Heart right ventricle (tissue), 16 donors: Measurements from ENCODE around the gene MAN1A1. TPM values are rescaled to one million over a fixed set of nuclear protein-coding genes. Genes with fewer than 3 reads are reported as not detected.

ENCODE experiments used
- ATAC-seq, 8 donors: fragments of 200-7000 bp; cut with Tn5 transposase; one replicate each; pipeline ENCODE4 v1.9.1; 2020; ENCODE audit warnings: mild to moderate bottlenecking in 8 of 8, moderate library complexity in 8 of 8, moderate number of reproducible peaks in 1 of 8
- DNase-seq, 2 donors: peaks; one replicate each; pipeline ENCODE4 v3.0.0-alpha.2; 2020
- H3K27ac ChIP-seq, 10 donors: fragments of 200-600 bp; sonication (generic) in 2 of 10; one replicate each; pipeline versions ENCODE4 v1.5.0 to v1.8.0; 2020 to 2022; ENCODE audit warnings: mild to moderate bottlenecking in 3 of 10
- H3K27me3 ChIP-seq, 7 donors: fragments of 200-600 bp; one replicate each; pipeline ENCODE4 v1.8.0; 2021 to 2022; ENCODE audit warnings: mild to moderate bottlenecking in 2 of 7
- H3K36me3 ChIP-seq, 9 donors: fragments of 200-600 bp; sonication (generic) in 1 of 9; one replicate each; pipeline versions ENCODE4 v1.5.0 to v1.8.0; 2020 to 2022; ENCODE audit warnings: mild to moderate bottlenecking in 2 of 9
- H3K4me1 ChIP-seq, 9 donors: fragments of 200-600 bp; sonication (generic) in 1 of 9; one replicate each; pipeline versions ENCODE4 v1.5.0 to v1.8.0; 2020 to 2022; ENCODE audit warnings: mild to moderate bottlenecking in 4 of 9
- H3K4me3 ChIP-seq, 10 donors: fragments of 200-600 bp; sonication (generic) in 2 of 10; one replicate each; pipeline versions ENCODE4 v1.5.0 to v1.8.0; 2020 to 2022; ENCODE audit warnings: mild to moderate bottlenecking in 7 of 10, moderate library complexity in 2 of 10
- H3K9me3 ChIP-seq, 11 donors: fragments of 200-600 bp in 10 of 11; sonication (generic) in 2 of 11; one replicate each; pipeline versions ENCODE4 v1.5.0 to v1.8.0; 2013 to 2022; ENCODE audit warnings: mild to moderate bottlenecking in 2 of 11, control low read depth in 1 of 11, moderate library complexity in 1 of 11
- CTCF ChIP-seq, 9 donors: fragments of 200-600 bp; sonication (generic) in 2 of 9; IDR thresholded peaks; one replicate each; pipeline versions ENCODE4 v1.5.0 to v1.8.0; 2021 to 2022; ENCODE audit warnings: antibody characterized with exemption in 9 of 9, mild to moderate bottlenecking in 5 of 9, moderate library complexity in 1 of 9
- WGBS, 2 donors: extraction: QIAGEN DNeasy Blood & Tissue Kit; methylation state at CpG; one replicate each; pipeline ENCODE4 v1.1.7; 2013; ENCODE audit warnings: inconsistent platforms in 1 of 2; 5-methylcytosine and 5-hydroxymethylcytosine counted together
- intact Hi-C, 10 donors: fragments of 100-400 bp; cut with DNase I; formaldehyde crosslinking; loops; one replicate each; pipeline versions ENCODE4 v1.11.1 to v1.14.2; 2022
- polyA plus RNA-seq, 2 donors: library from polyadenylated mRNA; stranded (reverse); fragments of 200-250 nt; gene quantifications; one replicate each; pipeline ENCODE4 v1.2.3, GENCODE V29; 2013
- total RNA-seq, 10 donors: library from RNA; stranded (reverse); fragmentation: NEBNext Ultra II Directional in 3 of 10; extraction: Animal tissue kit (Norgen Biotek cat#: 25700) in 3 of 10; gene quantifications; one replicate each; pipeline versions ENCODE4 v1.2.1 to v1.2.4, GENCODE V29; 2021 to 2023
- donor health status: Arrhythmogenic right ventricular cardiomyopathy.
- donor health status: ischemic (EF 13 %, LVEDD 7.1; RV severe dilation, severe dysfunction).
- donor health status: healthy with polysubstance abuse.
- donor health status: DM: no; HTN: yes; CAD: no.
- donor health status: DM: no; HTN: no; CAD: no.
- donor health status: ischemic (EF 25% LVEDD 6.9; RV normal size, moderate dysfunction).
- donor health status: ischemic (EF 25% LVEDD 5.7; RV mildly dilated, moderate dysfunction).
- donor health status: healthy.
- donor health status: DM: yes; HTN: yes; CAD: no.
- donor health status: Ischemic cardiomyopathy.
- donor health status: ischemic (EF 35%, LVEDD 5.7; RV mildly dilated, moderate dysfunction).
- donor health status: nonischemic (EF 11% LVEDD 7.7; RV severe dilation, severe dysfunction).
- donor health status: DM: yes; HTN: yes; CAD: no.
- donor health status: PGD.
- donor health status: ischemic (EF 29% LVEDD 5.4; RV normal size, mild dysfunction).
- donor health status: nonischemic (EF 23%, LVEDD 6.1; RV moderate dilation, normal function).

Gene MAN1A1
- total and polyA plus RNA-seq, 12 donors = 6.2 to 22.0 (median 10.2) TPM

GRCh38 chr6:119174085-119174445 lies 175.5 kb downstream of the MAN1A1 start:
- DNase-seq = no peak
- whole genome bisulfite sequencing, 2 donors = 75 to 79% methylated on average over 3 of the region's 3 CpGs

GRCh38 chr6:119173249-119174084 lies 176.1 kb downstream of the MAN1A1 start:
- TF ChIP-seq CTCF (IDR thresholded peaks at IDR 0.05) = no peak
- Histone ChIP-seq H3K36me3 (peaks cover 0 to 11% (median 0%) of the 10 kb centered on the region in 9 donors), H3K4me1 (peaks cover 0 to 23% (median 9%) of the 10 kb centered on the region in 9 donors), H3K4me3 (no peak overlapping the region), H3K27ac (peak overlapping the region in 1 of 10 donors; percentile 4), H3K27me3 (no peaks in the 10 kb centered on the region), H3K9me3 (no peaks in the 10 kb centered on the region)
- ATAC-seq (peak in 5 of 8 donors; percentile 34 to 81 (median 59)), DNase-seq (no peak)
- 46 to 59% methylated on average over 6 of the region's 6 CpGs for WGBS, 2 donors
- intact Hi-C loops = loop anchor here in 2 of 10 donors (10.0 kb wide), 1 partner anchor 171 kb away; the partner anchor contains the start of gene MAN1A1 (in 2 of the 2)

More at GRCh38 chr6:119174085-119174445, 175.5 kb downstream of the MAN1A1 start:
- Histone ChIP-seq H3K4me3 (no peak overlapping the region), H3K36me3 (peaks cover 0 to 17% (median 0%) of the 10 kb centered on the region in 9 donors), H3K4me1 (peaks cover 0 to 23% (median 9%) of the 10 kb centered on the region in 9 donors), H3K9me3 (no peaks in the 10 kb centered on the region), H3K27ac (no peak overlapping the region), H3K27me3 (no peaks in the 10 kb centered on the region)
- TF ChIP-seq CTCF (IDR thresholded peaks at IDR 0.05) = no peak
- peak in 1 of 8 donors; percentile 14 for ATAC-seq
- intact Hi-C loops = loop anchor here in 2 of 10 donors (10.0 kb wide), 1 partner anchor 171 kb away; the partner anchor contains the start of gene MAN1A1 (in 2 of the 2)

- no peaks in the 10 kb centered on the region for H3K27me3 ChIP-seq
- H3K9me3 ChIP-seq = no peaks in the 10 kb centered on the region
- no peak overlapping the region for H3K4me3 ChIP-seq
- ATAC-seq (peak in 1 of 8 donors; percentile 19), DNase-seq (no peak)
- H3K27ac ChIP-seq = no peak overlapping the region
- no peak for TF ChIP-seq CTCF (IDR thresholded peaks at IDR 0.05)
- peaks cover 0 to 5% (median 0%) of the 10 kb centered on the region in 9 donors for H3K36me3 ChIP-seq
- WGBS, 2 donors = 65 to 71% methylated on average over 2 of the region's 2 CpGs
- H3K4me1 ChIP-seq = peaks cover 0 to 23% (median 9%) of the 10 kb centered on the region in 9 donors
- intact Hi-C loops = loop anchor here in 2 of 10 donors (10.0 kb wide), 1 partner anchor 172 kb away; the partner anchor contains the start of gene MAN1A1 (in 2 of the 2)
Observed at GRCh38 chr6:119172824-119173223, 176.7 kb downstream of the MAN1A1 start.

GRCh38 chr6:119171864-119172588 lies 177.5 kb downstream of the MAN1A1 start:
- H3K36me3 ChIP-seq = peaks cover 0 to 5% (median 0%) of the 10 kb centered on the region in 9 donors
- no peak for TF ChIP-seq CTCF (IDR thresholded peaks at IDR 0.05)
- intact Hi-C loops = loop anchor here in 2 of 10 donors (10.0 kb wide), 1 partner anchor 173 kb away; the partner anchor contains the start of gene MAN1A1 (in 2 of the 2)
- H3K27ac ChIP-seq = no peak overlapping the region
- no peaks in the 10 kb centered on the region for H3K27me3 ChIP-seq
- DNase-seq (no peak), ATAC-seq (no peak)
- peaks cover 0 to 23% (median 9%) of the 10 kb centered on the region in 9 donors for H3K4me1 ChIP-seq
- no peaks in the 10 kb centered on the region for H3K9me3 ChIP-seq
- no peak overlapping the region for H3K4me3 ChIP-seq
